ENCODE data around the gene SDK1. TPM values are rescaled to one million over a fixed set of nuclear protein-coding genes. Genes with fewer than 3 reads are reported as not detected.
"Not testable (repeated sequence)": the region's sequence is repeated elsewhere in the genome, so short reads cannot be mapped to it uniquely, and the experiment has no call there.

SDK1 gene
- total and polyA plus RNA-seq, 12 donors = 1.0 to 5.3 (median 3.2) TPM

- peaks cover 0 to 18% (median 3%) of the 10 kb centered on the region in 7 donors for H3K27me3 ChIP-seq
- no peaks in the 10 kb centered on the region for H3K9me3 ChIP-seq
- ATAC-seq (no peak), DNase-seq (no peak)
- H3K36me3 ChIP-seq = no peaks in the 10 kb centered on the region
- H3K4me1 ChIP-seq = no peaks in the 10 kb centered on the region
- no peak for TF ChIP-seq CTCF (IDR thresholded peaks at IDR 0.05)
- H3K4me3 ChIP-seq = no peak overlapping the region
- H3K27ac ChIP-seq = no peak overlapping the region
- WGBS, 2 donors = 88 to 91% methylated on average over 19 of the region's 19 CpGs
- intact Hi-C loops (cut with DNase I) = no loop called here
These were observed 1001.3 kb downstream of the SDK1 start for GRCh38 chr7:4302203-4302905.

- no peak overlapping the region for H3K4me3 ChIP-seq
- peaks cover 0 to 4% (median 0%) of the 10 kb centered on the region in 11 donors for H3K9me3 ChIP-seq
- no peak overlapping the region for H3K27ac ChIP-seq
- ATAC-seq (no peak), DNase-seq (no peak)
- WGBS, 2 donors = 61 to 65% methylated on average over 28 of the region's 28 CpGs
- no peak for TF ChIP-seq CTCF (IDR thresholded peaks at IDR 0.05)
- intact Hi-C loops (cut with DNase I) = no loop called here
- no peaks in the 10 kb centered on the region for H3K4me1 ChIP-seq
- peaks cover 0 to 33% (median 14%) of the 10 kb centered on the region in 7 donors for H3K27me3 ChIP-seq
- H3K36me3 ChIP-seq = no peaks in the 10 kb centered on the region
These were observed 1006.5 kb downstream of the SDK1 start for GRCh38 chr7:4307316-4308204.

GRCh38 chr7:4308205-4308590 lies 1007.1 kb downstream of the SDK1 start:
- Histone ChIP-seq H3K27me3 (peaks cover 0 to 33% (median 14%) of the 10 kb centered on the region in 7 donors), H3K27ac (no peak overlapping the region), H3K4me1 (no peaks in the 10 kb centered on the region), H3K9me3 (peaks cover 0 to 4% (median 0%) of the 10 kb centered on the region in 11 donors), H3K36me3 (no peaks in the 10 kb centered on the region), H3K4me3 (no peak overlapping the region)
- TF ChIP-seq CTCF (IDR thresholded peaks at IDR 0.05) = no peak
- ATAC-seq (no peak), DNase-seq (no peak)
- WGBS, 2 donors = 86% methylated on average over 22 of the region's 22 CpGs
- intact Hi-C loops (cut with DNase I) = no loop called here

- H3K9me3 ChIP-seq = peaks cover 0 to 14% (median 0%) of the 10 kb centered on the region in 11 donors
- H3K4me3 ChIP-seq; DNase-seq; ATAC-seq; H3K27ac ChIP-seq; H3K27me3 ChIP-seq; H3K36me3 ChIP-seq; H3K4me1 ChIP-seq; intact Hi-C loops (cut with DNase I): not testable (repeated sequence)
- 94 to 98% methylated on average over 27 to 29 of the region's 29 CpGs for WGBS, 2 donors
These were observed 1012.9 kb downstream of the SDK1 start for GRCh38 chr7:4313911-4314310.

GRCh38 chr7:4314316-4314715 lies 1013.3 kb downstream of the SDK1 start:
- ATAC-seq; H3K36me3 ChIP-seq; H3K4me3 ChIP-seq; H3K27me3 ChIP-seq; DNase-seq; H3K4me1 ChIP-seq; H3K27ac ChIP-seq; intact Hi-C loops (cut with DNase I): not testable (repeated sequence)
- H3K9me3 ChIP-seq = peaks cover 0 to 14% (median 0%) of the 10 kb centered on the region in 11 donors
- 88 to 94% methylated on average over 15 to 16 of the region's 16 CpGs for WGBS, 2 donors

Data from heart right ventricle (tissue), 16 donors.